Measurements from ENCODE around the gene DPEP3. TPM values are rescaled to one million over a fixed set of nuclear protein-coding genes. Genes with fewer than 3 reads are reported as not detected.

DPEP3 gene
- total and polyA plus RNA-seq, 2 experiments from 2014 or later: not detected

- no peak overlapping the region for H2AFZ ChIP-seq
- H3K9ac ChIP-seq: no peak overlapping the region
- no peaks in the 10 kb centered on the region for H3K79me2 ChIP-seq (ENCODE audit: insufficient read depth)
- no peaks in the 10 kb centered on the region for H3F3A ChIP-seq (ENCODE audit: insufficient read depth)
- no peak for TF ChIP-seq EZH2phosphoT487 (IDR thresholded peaks at IDR 0.05; ENCODE audit: insufficient read depth, low read depth)
- in situ Hi-C loops (cut with MboI): no loop called here
- no peaks in the 10 kb centered on the region for H3K9me2 ChIP-seq (ENCODE audit: insufficient read depth)
- WGBS, 2 experiments (ENCODE audit: low coverage in 1 of 2, low lambda C conversion rate in 2 of 2, missing lambda C conversion rate in 2 of 2): 90 to 92% methylated on average over 15 of the region's 15 CpGs
- no peak overlapping the region for H3K27ac ChIP-seq
- no peaks in the 10 kb centered on the region for H3K27me3 ChIP-seq (replicated peaks; ENCODE audit: insufficient read depth)
- H3K4me2 ChIP-seq (ENCODE audit: unreplicated experiment): no peak overlapping the region
- no peak for DNase-seq
- H4K20me1 ChIP-seq (ENCODE audit: insufficient read depth): no peaks in the 10 kb centered on the region
- H3K4me3 ChIP-seq: no peak overlapping the region
- no peaks in the 10 kb centered on the region for H3K9me3 ChIP-seq (ENCODE audit: low read depth)
- no peaks in the 10 kb centered on the region for H3K4me1 ChIP-seq (ENCODE audit: insufficient read depth)
- peaks cover 16% of the 10 kb centered on the region; the same call in 1 of the 2 replicates for H3K36me3 ChIP-seq (ENCODE audit: low read depth)
Measured at GRCh38 chr16:67948015-67948414, 32.3 kb downstream of the DPEP3 start.

- Histone ChIP-seq H3K79me2 (ENCODE audit: insufficient read depth) (no peaks in the 10 kb centered on the region), H3K36me3 (ENCODE audit: low read depth) (peaks cover 12% of the 10 kb centered on the region; the same call in 1 of the 2 replicates), H3K4me1 (ENCODE audit: insufficient read depth) (no peaks in the 10 kb centered on the region), H3K4me2 (ENCODE audit: unreplicated experiment) (no peak overlapping the region), H3K9me2 (ENCODE audit: insufficient read depth) (no peaks in the 10 kb centered on the region), H3F3A (ENCODE audit: insufficient read depth) (no peaks in the 10 kb centered on the region), H4K20me1 (ENCODE audit: insufficient read depth) (no peaks in the 10 kb centered on the region), H2AFZ (no peak overlapping the region), H3K4me3 (no peak overlapping the region), H3K9me3 (ENCODE audit: low read depth) (no peaks in the 10 kb centered on the region), H3K27me3 (replicated peaks; ENCODE audit: insufficient read depth) (no peaks in the 10 kb centered on the region), H3K9ac (no peak overlapping the region), H3K27ac (no peak overlapping the region)
- DNase-seq: no peak
- WGBS, 2 experiments (ENCODE audit: low coverage in 1 of 2, low lambda C conversion rate in 2 of 2, missing lambda C conversion rate in 2 of 2): 92 to 96% methylated on average over 24 to 28 of the region's 28 CpGs
- TF ChIP-seq EZH2 (IDR thresholded peaks at IDR 0.05; ENCODE audit: insufficient read depth, poor library complexity, severe bottlenecking) (no peak), EZH2phosphoT487 (IDR thresholded peaks at IDR 0.05; ENCODE audit: insufficient read depth, low read depth) (no peak)
- in situ Hi-C loops (cut with MboI): no loop called here
Measured at GRCh38 chr16:67946966-67947558, 33.2 kb downstream of the DPEP3 start.

- Histone ChIP-seq H3K4me1 (ENCODE audit: insufficient read depth) (no peaks in the 10 kb centered on the region), H3K4me2 (ENCODE audit: unreplicated experiment) (no peak overlapping the region), H3K27ac (no peak overlapping the region), H3F3A (ENCODE audit: insufficient read depth) (0 out of 2 replicates have a peak, but pooled peaks cover 7% of the 10 kb centered on the region), H3K36me3 (ENCODE audit: low read depth) (peaks cover 17% of the 10 kb centered on the region; the same call in 1 of the 2 replicates), H3K4me3 (no peak overlapping the region), H3K9me3 (ENCODE audit: low read depth) (no peaks in the 10 kb centered on the region), H2AFZ (no peak overlapping the region), H3K27me3 (replicated peaks; ENCODE audit: insufficient read depth) (no peaks in the 10 kb centered on the region), H3K79me2 (ENCODE audit: insufficient read depth) (no peaks in the 10 kb centered on the region), H4K20me1 (ENCODE audit: insufficient read depth) (no peaks in the 10 kb centered on the region), H3K9me2 (ENCODE audit: insufficient read depth) (no peaks in the 10 kb centered on the region), H3K9ac (no peak overlapping the region)
- DNase-seq: no peak
- in situ Hi-C loops (cut with MboI): no loop called here
- TF ChIP-seq EZH2 (IDR thresholded peaks at IDR 0.05; ENCODE audit: insufficient read depth, poor library complexity, severe bottlenecking): no peak
- no peak for TF ChIP-seq EZH2phosphoT487 (IDR thresholded peaks at IDR 0.05; ENCODE audit: insufficient read depth, low read depth)
- WGBS, 2 experiments (ENCODE audit: low coverage in 1 of 2, low lambda C conversion rate in 2 of 2, missing lambda C conversion rate in 2 of 2): 94% methylated on average over 20 of the region's 20 CpGs
Measured at GRCh38 chr16:67946128-67946569, 34.1 kb downstream of the DPEP3 start.

GRCh38 chr16:67945392-67945933, 34.8 kb downstream of the DPEP3 start:
- H3K36me3 ChIP-seq (ENCODE audit: low read depth): peaks cover 18% of the 10 kb centered on the region; the same call in 1 of the 2 replicates
- 81 to 90% methylated on average over 21 to 24 of the region's 24 CpGs for WGBS, 2 experiments (ENCODE audit: low coverage in 1 of 2, low lambda C conversion rate in 2 of 2, missing lambda C conversion rate in 2 of 2)
- no peaks in the 10 kb centered on the region for H4K20me1 ChIP-seq (ENCODE audit: insufficient read depth)

More at GRCh38 chr16:67945392-67945933, 34.8 kb downstream of the DPEP3 start:
- no peaks in the 10 kb centered on the region for H3K9me3 ChIP-seq (ENCODE audit: low read depth)
- H3K4me3 ChIP-seq: no peak overlapping the region
- no peak overlapping the region for H3K27ac ChIP-seq
- H3K79me2 ChIP-seq (ENCODE audit: insufficient read depth): no peaks in the 10 kb centered on the region
- H3K4me1 ChIP-seq (ENCODE audit: insufficient read depth): no peaks in the 10 kb centered on the region
- H2AFZ ChIP-seq: no peak overlapping the region
- no peaks in the 10 kb centered on the region for H3K9me2 ChIP-seq (ENCODE audit: insufficient read depth)
- no peaks in the 10 kb centered on the region for H3K27me3 ChIP-seq (replicated peaks; ENCODE audit: insufficient read depth)
- TF ChIP-seq EZH2 (IDR thresholded peaks at IDR 0.05; ENCODE audit: insufficient read depth, poor library complexity, severe bottlenecking) (no peak), EZH2phosphoT487 (IDR thresholded peaks at IDR 0.05; ENCODE audit: insufficient read depth, low read depth) (no peak)
- DNase-seq: no peak
- in situ Hi-C loops (cut with MboI): no loop called here
- H3F3A ChIP-seq (ENCODE audit: insufficient read depth): 0 out of 2 replicates have a peak, but pooled peaks cover 12% of the 10 kb centered on the region
- H3K9ac ChIP-seq: no peak overlapping the region
- no peak overlapping the region for H3K4me2 ChIP-seq (ENCODE audit: unreplicated experiment)

All from GM23248 (cell line).